Measurements from ENCODE around the gene WFIKKN1.
A peak's percentile ranks its signal among the peaks of the same experiment; 100 is the strongest.

WFIKKN1 gene

DNA sequence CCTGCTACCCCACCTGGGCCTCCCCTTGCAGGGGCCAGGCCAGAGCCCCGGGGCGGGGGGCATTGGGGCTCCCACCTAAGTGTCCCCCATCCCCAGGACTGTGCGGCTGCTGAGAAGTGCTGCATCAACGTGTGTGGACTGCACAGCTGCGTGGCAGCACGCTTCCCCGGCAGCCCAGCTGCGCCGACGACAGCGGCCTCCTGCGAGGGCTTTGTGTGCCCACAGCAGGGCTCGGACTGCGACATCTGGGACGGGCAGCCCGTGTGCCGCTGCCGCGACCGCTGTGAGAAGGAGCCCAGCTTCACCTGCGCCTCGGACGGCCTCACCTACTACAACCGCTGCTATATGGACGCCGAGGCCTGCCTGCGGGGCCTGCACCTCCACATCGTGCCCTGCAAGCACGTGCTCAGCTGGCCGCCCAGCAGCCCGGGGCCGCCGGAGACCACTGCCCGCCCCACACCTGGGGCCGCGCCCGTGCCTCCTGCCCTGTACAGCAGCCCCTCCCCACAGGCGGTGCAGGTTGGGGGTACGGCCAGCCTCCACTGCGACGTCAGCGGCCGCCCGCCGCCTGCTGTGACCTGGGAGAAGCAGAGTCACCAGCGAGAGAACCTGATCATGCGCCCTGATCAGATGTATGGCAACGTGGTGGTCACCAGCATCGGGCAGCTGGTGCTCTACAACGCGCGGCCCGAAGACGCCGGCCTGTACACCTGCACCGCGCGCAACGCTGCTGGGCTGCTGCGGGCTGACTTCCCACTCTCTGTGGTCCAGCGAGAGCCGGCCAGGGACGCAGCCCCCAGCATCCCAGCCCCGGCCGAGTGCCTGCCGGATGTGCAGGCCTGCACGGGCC lies 1.9 kb downstream of the WFIKKN1 start:
- intact Hi-C loops (cut with DNase I): no loop called here
- no peak for DNase-seq

DNA sequence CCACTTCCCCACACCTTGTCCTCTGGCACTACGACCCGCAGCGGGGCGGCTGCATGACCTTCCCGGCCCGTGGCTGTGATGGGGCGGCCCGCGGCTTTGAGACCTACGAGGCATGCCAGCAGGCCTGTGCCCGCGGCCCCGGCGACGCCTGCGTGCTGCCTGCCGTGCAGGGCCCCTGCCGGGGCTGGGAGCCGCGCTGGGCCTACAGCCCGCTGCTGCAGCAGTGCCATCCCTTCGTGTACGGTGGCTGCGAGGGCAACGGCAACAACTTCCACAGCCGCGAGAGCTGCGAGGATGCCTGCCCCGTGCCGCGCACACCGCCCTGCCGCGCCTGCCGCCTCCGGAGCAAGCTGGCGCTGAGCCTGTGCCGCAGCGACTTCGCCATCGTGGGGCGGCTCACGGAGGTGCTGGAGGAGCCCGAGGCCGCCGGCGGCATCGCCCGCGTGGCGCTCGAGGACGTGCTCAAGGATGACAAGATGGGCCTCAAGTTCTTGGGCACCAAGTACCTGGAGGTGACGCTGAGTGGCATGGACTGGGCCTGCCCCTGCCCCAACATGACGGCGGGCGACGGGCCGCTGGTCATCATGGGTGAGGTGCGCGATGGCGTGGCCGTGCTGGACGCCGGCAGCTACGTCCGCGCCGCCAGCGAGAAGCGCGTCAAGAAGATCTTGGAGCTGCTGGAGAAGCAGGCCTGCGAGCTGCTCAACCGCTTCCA lies 2.7 kb downstream of the WFIKKN1 start:
- intact Hi-C loops (cut with DNase I): no loop called here
- DNase-seq: no peak

DNA sequence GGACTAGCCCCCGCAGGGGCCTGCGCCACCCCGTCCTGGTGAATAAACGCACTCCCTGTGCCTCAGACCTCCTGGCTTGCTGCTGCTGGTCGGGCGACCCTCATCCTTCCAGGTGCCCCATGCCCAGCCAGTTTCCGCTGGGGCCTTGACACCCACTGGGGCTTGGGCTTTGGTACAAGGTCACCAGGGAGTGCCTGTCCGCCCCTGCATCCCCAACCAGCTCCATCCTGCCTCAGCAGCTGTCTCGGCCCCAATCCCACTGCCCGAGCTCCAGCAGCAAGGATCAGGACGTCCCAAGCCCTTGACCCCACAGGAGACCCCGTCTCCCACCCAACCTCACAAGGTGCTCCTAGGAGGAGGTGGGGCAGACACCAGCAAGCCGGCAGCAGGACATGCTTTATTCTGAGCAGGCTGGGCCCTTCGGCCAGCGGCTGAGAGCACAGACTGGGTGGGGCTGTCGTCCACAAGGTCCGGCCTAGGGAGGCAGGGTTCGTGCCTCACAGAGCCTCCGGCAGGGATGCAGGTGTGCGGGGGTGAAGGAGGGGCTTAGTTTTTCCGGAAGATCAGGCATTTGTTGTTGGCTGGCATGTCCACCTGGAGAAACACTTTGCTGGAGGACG lies 3.4 kb downstream of the WFIKKN1 start:
- intact Hi-C loops (cut with DNase I): no loop called here
- DNase-seq: no peak

DNA sequence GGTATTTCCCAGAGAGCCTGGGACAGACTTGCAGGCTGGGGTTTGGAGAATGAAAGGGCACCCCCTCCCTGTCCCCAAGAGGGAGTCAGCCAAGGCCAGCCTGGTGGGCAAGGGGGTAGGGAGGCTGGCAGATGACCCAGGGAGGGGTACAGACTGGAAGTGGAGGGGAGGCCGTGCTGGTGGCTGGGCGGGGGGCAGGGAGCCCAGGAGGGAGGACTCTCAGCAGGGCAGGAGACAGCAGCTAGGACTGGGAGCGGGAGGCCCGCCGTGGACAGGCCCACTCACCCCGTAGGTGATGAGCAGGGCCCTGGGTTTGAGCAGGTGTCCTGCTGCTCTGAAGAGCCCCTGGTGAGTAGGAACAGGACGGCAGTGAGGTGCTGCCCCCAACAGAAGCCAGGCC lies 4.2 kb downstream of the WFIKKN1 start:
- intact Hi-C loops (cut with DNase I): no loop called here
- DNase-seq: no peak

GRCh38 chr16:635573-636205 lies 4.9 kb downstream of the WFIKKN1 start:
- DNase-seq: no peak
- intact Hi-C loops (cut with DNase I): no loop called here

- intact Hi-C loops (cut with DNase I): no loop called here
- DNase-seq: peak; percentile 93 to 100 (median 97)
Measured at GRCh38 chr16:636206-637080, 5.7 kb downstream of the WFIKKN1 start, which contains the start of gene METTL26. METTL26 (minus strand) TSS chr16:636305; CDS start chr16:636290, 15 bp downstream.

DNA sequence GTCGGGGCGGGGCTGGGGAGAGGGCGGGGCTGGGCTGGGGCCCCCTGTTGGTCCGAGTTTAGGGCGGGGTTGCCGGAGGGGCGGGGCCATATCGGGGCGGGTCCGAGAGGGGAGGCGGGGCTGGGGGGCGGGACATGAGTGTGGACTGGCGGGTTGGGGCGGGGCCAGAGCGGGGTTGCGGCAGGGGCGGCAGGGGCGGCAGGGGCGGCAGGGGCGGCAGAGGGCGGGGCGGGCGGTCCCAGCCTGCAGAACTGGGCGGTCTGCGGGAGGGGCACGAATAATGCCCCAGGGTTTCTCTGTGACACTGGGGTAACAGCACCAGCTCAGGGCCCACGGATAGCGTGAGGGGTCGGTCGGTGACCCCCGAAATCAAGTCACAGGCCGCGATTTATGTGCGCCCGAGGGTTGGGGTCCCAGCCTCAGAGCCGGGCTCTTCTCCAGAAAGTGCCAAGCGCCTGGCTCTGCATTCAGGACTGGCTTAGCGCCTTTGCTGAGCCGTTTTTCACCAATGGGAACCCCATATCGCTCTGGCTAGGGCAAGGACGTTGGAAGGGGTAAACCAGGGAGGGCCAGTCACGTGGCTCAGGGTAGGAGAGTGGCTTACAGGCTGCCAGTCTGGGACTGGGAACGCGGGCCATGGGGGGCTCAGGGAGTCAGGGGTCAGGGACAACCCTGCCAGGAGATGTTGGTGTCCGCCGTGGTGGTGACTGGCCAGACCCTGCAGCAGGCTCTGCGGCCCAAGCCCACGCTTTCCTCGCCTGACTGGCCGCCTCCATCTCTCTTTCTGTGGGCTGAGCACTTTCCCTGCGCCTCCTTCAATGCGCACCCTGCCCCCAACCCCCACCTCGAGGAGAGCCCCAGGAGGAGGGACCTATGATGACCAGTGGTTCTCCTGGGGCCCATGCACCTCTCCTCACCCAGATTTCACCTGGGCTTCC lies 6.6 kb downstream of the WFIKKN1 start:
- peak; percentile 74 to 99 (median 94) for DNase-seq
- intact Hi-C loops (cut with DNase I): no loop called here

GRCh38 chr16:638034-638543 lies 7.3 kb downstream of the WFIKKN1 start:
- intact Hi-C loops (cut with DNase I): no loop called here

DNA sequence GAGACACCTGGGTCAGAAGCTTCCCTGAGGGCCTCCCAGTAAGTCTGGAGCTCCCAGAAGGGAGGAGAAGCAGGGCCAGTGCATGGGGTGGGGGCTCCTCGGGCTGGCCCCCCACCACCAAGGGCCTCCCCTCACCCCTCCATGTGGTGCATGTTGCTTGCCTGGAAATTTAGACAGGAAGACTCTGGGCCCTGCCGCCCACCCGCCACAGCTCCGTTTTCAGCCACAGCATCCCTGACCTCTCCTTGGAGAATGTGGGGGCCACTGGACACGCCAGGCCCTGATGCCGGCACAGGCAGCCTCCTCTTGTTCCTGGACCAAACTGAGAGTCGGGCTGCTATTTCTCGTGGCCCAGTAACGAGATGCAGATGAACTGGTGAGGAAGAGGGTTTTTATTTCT lies 8.1 kb downstream of the WFIKKN1 start:
- intact Hi-C loops (cut with DNase I): no loop called here
- DNase-seq: no peak

More at GRCh38 chr16:638034-638543, 7.3 kb downstream of the WFIKKN1 start:
- DNase-seq: no peak

DNA sequence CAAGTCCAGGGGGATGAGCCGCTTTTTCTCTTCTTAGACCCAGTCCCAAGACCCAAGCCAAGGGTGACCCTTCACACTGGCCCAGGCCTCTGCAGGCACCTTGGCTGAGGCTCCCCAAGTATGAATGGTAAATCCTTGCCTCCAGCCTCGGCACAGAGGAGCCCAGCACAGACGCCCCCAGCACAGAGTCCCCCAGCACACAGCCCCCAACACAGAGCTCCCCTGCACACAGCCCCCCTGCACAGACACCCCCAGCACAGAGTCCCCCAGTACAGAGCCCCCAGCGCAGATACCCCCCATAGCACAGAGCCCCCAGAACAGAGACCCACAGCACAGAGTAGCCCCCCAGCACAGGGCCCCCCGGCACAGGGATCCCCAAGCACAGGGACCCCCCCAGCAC lies 9.8 kb downstream of the WFIKKN1 start:
- DNase-seq: no peak
- intact Hi-C loops (cut with DNase I): no loop called here

- intact Hi-C loops (cut with DNase I): no loop called here
- peak; percentile 35 to 91 (median 82) for DNase-seq
Measured at GRCh38 chr16:641326-642188, 10.8 kb downstream of the WFIKKN1 start, which contains the start of gene MCRIP2. MCRIP2 (plus strand) TSS chr16:641828; CDS start chr16:641992, 164 bp downstream.

GRCh38 chr16:642189-643049 lies 11.6 kb downstream of the WFIKKN1 start:
- DNase-seq: peak in 28 of 42 donors; percentile 27 to 78 (median 54)
- intact Hi-C loops (cut with DNase I): no loop called here

GRCh38 chr16:643050-643368 lies 12.2 kb downstream of the WFIKKN1 start:
- intact Hi-C loops (cut with DNase I): no loop called here
- DNase-seq: no peak

GRCh38 chr16:644556-644955 lies 13.8 kb downstream of the WFIKKN1 start:
- intact Hi-C loops (cut with DNase I): no loop called here
- DNase-seq: no peak
